GM19238 (cell line): Measurements from ENCODE around the gene TAS2R50.

Experiments used
- DNase-seq: peaks from one replicate; pipeline ENCODE4 v3.0.0; 2011; ENCODE audit warnings: low spot score; ENCODE audit not compliant: insufficient read length

TAS2R50 gene

DNA sequence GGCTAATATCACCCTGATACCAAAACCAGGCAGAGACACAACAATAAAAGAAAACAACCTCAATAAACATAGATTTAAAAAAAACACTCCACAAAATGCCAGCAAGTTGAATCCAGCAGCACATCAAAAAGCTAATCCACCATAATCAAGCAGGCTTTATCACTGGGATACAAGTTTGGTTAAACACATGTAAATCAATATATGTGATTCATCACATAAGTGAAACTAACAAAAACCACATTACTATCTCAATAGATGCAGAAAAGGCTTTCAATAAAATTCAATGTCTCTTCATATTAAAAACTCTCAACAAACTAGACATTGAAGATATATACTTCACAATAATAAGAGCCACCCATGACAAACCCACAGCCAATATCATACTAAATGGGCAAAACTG, 30.6 kb downstream of the TAS2R50 start:
- DNase-seq = no peak

DNA sequence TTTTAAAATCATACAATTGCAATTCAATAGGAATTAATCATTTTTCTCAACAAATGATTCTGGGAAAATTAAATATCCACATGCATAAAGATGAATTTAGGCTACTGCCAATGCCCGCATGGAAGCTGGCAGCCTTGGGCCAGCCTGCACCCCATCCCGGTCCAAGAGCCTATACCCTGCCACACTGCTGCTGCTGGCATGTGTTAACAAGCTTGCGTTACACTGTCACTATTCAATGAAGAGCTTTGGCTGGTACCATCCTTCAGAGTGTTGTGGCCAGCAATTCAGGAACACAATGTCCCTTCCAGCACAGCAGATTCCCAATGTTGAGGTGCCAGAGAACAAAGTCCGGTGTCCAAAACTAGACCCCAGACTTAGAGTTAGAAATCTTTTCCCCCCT, 34.1 kb downstream of the TAS2R50 start:
- DNase-seq = no peak

DNA sequence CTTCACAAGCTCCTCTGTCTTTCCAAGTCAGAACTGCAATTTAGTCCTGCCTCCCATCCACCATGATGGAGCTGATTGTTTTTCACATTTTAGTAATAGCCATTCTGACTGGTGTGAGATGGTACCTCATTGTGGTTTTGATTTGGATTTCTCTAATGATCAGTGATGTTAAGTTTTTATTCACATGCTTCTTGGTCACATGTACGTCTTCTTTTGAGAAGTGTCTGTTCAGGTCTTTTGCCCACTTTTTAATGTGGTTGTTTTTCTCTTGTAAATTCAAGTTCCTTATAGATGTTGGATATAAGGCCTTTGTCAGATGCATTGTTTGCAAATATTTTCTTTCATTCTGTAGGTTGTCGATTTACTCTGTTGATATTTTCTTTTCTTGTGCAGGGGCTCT, 43.5 kb downstream of the TAS2R50 start:
- DNase-seq = no peak

GRCh38 chr12:10941916-10942607, 44.6 kb downstream of the TAS2R50 start:
- DNase-seq = no peak

- no peak for DNase-seq
These were observed 45.3 kb downstream of the TAS2R50 start for GRCh38 chr12:10941369-10941768.

DNA sequence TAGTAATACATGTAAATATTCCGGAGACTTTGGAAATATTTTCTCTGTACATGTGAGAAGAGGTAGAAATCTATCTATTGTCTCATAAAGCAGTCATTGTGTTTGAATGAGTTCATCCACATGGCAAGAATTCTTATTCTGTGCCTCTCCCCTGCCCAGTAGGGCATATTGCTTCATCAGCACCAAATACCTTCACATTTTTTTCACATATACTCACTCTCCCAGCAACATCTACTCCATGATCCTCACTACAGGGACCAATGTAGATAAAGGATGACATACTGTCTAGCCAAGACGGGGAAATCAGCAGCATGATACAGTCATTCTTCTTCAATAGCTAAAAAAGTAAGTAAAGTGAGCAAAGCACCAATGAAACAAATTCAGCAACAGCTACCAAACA, 46.3 kb downstream of the TAS2R50 start:
- DNase-seq = no peak

DNA sequence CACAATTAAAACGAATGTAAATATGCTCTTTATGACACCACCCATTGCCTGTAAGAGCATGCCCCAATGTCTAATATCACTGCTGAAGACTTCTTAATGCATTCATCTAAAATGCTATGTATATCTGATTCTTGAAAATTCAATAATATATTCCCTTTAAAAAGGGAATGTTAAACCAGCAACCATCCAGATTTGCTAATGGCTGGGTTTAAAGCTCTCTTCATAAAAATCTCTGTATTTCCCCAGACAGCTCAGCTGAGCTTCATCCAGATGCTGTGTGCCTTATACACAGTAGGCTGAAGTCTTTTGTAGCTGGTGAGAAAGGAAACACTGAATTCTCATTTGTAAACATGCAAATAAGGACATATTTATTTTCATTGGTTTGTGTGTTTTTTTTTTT, 47.5 kb downstream of the TAS2R50 start, which contains the start of gene TAS2R14:
Gene TAS2R14, minus strand, starts transcription at position 101 of the 400 bp plus-strand sequence. Its CDS starts 56 bp downstream, at position 45.
- no peak for DNase-seq

GRCh38 chr12:10936506-10936905, 50.2 kb downstream of the TAS2R50 start:
- DNase-seq = no peak
